Activated CD4-positive, alpha-beta T cell treated with anti-CD3 and anti-CD28 coated beads for 24 hours (primary cell): ENCODE measurements around the gene MCRIP2.

ENCODE experiments used
- DNase-seq, 2 donors: peaks; one replicate each; pipeline ENCODE4 v3.0.0-alpha.2; 2020; ENCODE audit warnings: low read depth in 2 of 2

The MCRIP2 gene

DNA sequence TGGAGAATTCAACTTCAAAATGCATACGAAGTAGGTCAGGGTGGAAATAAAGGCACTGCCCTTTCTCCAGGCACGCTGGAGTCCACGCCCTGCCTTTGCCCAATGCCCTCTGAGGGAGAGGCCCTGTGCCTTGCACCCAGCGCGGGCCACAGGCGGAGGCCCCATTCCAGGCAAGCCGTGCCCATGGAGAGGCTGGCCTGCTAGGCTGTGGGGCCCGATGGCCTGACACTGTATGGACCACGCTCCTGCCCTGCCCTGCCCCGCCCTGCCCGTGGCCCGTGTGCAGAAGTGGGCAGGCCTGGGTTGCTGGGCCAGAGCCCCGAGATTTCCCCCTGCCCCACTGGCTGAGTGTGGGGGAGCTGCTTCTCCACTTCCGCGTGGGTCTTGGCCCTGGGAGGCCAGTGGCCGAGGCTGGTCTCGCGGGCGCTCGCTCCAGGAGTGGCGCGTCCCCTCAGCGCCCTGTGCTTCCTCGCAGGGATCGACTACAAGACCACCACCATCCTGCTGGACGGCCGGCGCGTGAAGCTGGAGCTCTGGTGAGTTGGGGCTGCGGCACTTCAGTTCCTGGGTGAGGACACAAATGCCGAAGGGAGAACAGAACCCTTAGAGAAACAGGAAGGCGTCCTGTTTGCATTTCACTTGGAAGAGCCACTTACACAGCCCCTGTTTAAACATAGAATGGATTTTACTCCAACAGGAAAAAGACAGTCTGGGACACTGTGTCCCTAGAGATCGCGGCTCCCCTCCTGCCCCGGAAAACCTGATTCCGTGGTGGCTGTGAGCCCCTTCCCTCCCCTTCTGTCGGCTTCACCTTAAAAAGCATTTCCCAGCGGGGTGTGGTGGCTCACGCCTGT lies 24.7 kb upstream of the MCRIP2 start:
- no peak for DNase-seq

DNA sequence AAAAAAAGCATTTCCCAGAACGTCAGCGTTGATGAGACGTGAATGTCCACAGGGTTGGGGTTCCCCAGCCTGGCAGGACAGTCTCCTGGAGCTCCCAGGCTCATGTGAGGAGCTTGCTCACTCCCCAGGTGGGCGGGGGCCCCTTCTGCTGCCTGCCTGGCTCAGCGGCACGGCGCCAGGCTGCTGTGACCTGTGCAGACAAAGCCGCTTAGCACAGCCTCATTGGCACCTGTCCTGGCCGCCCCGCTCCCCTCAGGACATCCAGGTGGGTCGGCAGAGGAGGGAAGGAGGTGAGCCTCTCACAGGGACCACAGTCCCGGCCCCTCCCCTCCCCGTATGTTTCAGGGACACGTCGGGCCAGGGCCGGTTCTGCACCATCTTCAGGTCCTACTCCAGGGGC lies 23.8 kb upstream of the MCRIP2 start:
- DNase-seq = no peak

DNA sequence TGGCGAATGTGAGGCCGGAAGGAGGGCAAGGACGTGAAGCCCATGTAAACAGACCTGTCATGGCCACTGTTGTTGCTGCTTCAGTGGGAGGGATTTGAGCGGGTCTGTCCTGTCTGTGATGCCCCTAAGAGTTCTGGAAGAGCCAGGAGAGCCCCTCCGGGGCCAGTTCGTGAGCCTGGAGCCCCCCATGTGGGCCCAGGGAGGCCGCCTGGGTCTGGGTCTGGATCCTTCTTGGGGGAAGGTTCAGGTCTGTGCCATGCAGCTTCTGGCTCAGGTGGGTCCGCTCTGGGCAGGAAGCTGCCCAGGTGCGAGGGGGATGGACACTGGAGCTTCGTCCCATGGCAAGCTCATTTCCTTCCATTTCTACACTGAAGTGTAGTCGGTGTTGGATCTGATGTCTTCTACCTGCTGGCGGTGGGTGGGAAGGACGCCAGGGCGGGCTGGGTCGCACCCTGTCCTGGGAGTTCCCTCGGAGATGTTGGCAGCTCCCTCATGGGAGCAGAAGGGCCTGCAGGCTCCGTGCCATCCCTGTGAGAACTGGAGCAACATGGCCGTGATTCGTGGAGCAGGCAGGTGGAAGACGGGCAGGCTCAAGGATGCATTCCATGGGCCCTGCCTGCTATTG lies 22.0 kb upstream of the MCRIP2 start:
- DNase-seq = no peak

DNA sequence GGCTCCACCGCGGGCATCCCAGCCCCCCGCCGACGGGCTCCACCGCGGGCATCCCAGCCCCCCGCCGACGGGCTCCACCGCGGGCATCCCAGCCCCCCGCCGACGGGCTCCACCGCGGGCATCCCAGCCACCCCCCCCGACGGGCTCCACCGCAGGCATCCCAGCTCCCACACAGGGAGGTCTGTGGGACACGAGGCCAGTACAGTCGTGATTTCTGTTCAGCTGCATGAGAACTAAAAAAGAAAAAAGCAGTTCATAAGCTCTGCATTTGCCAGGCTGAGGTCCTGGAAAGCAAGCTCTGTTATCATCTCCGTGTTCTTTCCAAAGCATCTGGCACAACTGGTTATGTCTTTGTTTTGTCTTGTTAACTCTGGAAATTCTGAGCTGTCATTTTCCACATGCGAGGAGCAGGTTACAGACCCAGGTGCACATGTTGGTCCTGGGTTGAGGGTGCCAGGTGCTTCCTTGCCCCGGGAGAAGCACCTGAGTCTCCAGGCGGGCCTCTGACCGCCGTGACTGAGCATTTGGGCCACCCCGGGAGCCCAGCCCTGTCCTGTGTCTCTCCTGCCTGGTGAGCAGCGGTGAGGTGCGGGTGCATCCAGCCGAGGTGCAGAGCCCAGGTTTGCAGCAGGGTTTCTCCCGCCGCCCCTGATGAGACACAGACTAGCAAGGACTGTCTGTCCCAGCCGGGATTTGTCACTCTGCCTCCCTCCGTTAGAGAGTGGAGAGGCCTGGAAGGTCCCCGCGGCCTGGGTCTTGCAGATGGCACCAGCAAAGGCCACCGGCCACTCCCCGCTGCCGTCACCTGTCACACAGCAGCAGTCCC lies 20.7 kb upstream of the MCRIP2 start:
- DNase-seq = no peak

DNA sequence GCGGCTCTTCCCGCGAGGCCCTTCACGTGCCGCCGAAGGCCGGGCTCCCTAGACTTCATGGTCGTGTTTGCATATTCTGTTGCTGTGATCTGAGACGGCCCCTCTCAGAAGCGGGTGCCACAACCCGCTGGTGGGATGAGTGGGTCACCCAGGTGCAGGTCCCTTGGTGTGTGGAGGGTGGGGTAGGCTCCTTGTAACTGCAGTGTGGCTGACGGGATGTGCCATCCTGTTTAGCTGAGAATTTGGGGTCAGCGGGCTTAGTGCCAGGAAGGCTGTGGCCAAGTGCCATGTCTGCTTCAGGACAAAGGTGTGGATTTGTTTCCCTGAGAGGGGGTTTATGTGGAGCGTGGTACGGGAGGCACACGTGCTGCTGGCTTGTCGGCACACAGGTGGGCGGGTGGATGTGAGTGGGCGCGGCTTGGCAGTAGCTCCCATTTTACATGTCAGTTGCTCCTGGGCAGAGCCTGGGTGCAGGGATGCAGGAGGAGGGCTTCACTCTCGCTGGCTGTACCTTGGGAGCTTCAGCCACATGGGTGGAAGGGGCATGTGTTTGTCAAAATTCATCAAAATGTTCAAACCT lies 20.0 kb upstream of the MCRIP2 start:
- DNase-seq = no peak

DNA sequence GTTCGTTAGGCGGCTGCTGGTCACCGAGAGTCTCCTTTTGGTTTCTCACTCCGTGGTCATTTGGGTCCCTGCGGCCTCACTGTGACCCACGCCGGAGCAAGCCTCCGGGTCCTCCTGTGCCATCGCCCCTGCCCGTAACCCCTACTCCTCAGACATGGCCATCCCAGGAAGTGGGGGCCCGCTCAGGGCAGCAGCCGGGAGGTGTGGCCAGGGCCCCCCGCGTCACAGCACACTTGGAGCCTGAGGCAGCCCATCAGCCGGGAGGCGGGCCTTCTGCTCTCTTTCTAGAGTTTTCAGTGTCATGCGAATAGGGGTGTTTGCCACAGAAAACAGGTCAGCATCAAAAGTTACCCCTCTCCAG lies 18.7 kb upstream of the MCRIP2 start:
- no peak for DNase-seq

DNA sequence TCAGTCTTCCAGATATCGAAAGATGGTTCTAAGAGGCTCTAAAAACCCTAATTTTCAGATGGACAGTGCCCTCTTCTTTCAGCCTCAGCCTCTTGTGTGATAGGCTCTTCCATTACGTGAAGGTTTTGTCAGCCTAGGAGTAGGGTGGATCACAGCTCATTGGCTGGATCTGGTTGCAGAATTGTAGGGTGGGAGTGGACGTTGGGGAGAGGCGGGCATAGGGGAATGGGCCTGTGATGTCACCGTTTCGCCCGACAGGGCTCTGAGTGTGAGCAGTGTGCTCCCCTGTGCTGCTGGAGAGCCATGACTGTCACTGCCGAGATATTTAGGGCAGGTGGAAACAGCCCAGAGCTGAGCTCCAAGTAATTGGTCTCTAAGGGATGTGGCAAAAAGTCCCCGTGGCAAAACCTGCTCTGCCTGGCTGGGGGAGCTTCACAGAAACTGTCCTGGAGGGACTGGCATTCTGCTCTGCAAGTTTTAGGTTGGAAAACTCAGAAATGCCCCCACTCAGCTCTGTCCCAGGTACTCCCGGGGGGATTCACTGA lies 17.0 kb upstream of the MCRIP2 start:
- DNase-seq = no peak

DNA sequence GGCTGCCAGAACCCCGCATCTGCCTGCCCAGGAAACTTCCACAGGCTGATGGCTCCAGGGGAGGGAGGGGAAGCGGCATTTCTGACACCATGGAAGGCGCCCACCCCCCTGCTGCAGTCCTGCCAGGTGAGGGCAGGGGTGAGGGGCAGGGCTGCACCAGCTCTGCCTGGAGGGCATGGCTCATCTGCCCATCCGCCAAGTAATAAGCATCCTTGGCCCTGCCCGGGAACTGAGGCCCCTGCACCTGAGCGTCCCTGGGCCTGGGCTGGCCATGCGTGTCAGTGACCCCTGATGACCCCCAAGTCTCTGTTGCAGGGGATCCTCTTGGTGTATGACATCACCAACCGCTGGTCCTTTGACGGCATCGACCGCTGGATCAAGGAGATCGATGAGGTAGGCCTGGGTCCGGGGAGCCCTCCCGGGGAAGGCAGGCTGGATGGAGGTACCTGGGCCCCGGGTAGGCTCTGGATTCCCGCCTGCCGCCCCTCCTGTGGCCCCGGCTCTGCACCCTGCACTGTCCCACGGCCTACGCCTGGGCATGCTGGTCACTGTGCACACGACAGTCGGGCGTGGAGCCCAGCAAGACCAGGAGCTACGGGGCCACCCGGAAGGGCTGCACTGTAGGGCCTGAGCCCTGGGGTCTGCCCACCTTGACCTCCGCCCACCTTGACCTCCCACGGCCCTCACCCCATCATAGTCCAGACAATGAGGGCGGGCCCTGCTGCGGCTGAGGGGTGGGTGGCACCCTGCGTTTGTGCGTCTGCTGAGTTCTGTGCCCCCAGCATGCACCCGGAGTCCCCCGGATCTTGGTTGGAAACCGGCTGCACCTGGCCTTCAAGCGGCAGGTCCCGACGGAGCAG lies 16.3 kb upstream of the MCRIP2 start:
- DNase-seq = no peak

DNA sequence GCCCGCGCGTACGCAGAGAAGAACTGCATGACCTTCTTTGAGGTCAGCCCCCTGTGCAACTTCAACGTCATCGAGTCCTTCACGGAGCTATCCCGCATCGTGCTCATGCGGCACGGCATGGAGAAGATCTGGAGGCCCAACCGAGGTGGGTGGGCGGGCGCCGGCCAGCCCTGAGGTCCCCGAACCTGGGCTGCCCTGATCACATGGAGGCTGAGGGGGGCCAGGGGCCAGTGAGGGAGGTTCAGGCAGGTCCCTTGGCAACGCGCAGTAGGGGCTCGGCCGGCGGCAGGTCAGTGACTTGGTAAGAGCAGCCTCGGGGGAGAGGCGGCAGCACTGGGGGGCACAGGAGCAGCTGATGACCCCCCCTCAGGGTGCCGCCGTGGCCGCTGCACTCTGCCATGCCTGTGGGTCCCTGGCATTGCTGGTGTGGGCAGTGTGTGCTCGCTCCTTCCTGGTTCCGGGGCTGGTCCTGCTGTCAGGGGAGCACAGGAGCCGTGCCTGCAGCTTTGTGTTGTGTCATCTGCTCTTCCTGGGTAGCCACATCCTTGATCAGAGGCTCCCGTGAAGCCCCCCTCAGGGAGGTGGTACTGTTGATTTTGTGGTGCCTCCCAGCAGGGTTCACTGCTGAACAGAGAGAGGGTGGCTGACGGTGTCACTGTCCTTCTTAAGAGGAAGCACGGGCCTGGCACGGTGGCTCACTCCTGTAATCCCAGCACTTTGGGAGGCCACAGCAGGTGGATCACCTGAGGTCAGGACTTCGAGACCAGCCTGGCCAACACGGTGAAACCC lies 15.5 kb upstream of the MCRIP2 start:
- no peak for DNase-seq

DNA sequence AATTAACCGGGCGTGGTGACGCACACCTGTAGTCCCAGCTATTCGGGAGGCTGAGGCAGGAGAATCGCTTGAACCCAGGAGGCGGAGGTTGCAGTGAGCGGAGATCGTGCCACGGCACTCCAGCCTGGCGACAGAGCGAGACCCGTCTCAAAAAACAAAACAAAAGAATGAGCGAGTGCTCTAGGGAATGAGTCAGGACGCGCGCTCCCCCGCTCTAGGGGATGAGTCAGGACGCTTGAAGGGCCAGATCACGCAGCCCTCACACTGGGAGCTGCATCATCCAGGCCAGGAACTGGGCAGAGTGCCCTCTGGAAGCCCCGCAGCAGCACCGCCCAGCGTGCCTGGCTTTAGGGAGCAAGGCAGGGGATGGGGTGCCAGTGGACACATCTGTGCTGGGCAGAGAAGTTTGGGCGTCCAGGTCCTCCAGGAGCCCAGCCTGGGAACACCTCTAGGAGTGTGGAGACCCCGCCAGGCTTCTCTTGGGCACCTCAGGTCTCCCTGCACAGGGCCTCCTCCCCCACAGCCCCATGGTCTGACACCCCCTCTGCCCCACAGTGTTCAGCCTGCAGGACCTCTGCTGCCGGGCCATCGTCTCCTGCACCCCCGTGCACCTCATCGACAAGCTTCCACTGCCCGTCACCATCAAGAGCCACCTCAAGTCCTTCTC lies 14.7 kb upstream of the MCRIP2 start:
- DNase-seq = no peak

DNA sequence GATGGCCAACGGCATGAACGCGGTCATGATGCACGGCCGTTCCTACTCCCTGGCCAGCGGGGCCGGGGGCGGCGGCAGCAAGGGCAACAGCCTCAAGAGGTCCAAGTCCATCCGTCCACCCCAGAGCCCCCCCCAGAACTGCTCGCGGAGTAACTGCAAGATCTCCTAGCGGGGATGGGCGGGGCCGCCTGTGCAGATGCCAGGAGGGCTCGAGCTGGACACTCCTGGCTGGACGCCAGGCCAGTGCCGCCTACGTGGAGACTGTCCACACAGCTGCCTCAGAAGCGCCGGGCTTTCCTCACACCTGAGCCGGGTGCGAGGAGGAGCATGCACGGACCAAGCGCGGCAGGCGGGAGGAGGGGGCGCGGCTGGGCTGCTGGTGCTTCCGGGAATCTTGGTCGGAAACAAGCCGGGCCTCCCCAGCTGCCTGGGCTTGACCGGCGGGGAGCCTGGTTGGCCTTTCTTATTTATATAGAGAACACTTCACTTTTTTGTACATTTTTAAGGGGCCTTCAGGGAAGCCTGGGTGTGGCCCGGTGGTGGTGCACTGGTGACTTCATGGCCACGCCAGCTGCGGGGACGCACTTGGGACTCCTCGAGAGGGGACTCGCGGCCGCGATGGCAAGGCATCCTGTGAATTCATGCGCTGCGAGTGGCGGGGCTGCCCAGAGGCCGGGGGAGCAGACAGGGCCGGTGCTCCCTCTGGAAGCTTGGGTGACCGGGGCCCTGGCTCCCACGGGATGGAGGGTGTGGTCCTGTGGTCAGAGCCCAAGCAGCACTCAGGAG lies 14.0 kb upstream of the MCRIP2 start:
- DNase-seq = no peak

DNA sequence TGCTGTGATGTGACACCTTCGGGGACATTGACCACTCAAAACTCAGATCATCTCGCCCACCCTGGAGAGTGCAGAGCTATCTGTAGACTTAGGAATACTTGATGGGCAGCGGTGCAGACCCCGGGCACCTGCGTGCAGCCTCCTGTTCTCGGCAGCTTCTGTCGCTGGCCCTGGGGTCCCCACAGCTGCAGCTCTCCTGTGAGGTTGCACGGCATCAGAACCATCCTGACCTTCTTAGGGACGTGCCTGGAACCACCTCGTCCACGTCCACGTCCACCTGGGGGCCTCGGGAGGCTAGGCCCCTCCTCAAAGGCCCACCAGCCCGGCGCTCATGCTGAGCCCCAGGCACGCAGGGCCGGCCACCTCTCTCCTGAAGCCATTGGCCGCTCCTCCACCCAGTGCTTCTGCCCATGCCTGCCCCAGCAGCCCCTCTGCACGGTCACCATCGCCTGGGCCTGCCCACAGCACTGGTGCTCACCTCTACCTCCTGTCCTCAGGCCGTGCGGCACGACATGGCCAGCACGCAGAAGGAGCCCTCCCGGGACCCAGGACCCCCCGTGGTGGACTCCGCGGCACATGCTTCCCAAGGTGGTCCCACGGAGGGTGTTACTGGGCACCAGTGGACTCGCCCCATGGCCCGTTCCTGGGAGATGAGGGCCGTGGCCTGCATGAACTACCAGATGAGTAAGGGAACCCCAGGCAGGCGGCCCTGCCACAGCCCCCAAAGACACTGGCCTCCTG lies 13.1 kb upstream of the MCRIP2 start:
- DNase-seq = no peak

DNA sequence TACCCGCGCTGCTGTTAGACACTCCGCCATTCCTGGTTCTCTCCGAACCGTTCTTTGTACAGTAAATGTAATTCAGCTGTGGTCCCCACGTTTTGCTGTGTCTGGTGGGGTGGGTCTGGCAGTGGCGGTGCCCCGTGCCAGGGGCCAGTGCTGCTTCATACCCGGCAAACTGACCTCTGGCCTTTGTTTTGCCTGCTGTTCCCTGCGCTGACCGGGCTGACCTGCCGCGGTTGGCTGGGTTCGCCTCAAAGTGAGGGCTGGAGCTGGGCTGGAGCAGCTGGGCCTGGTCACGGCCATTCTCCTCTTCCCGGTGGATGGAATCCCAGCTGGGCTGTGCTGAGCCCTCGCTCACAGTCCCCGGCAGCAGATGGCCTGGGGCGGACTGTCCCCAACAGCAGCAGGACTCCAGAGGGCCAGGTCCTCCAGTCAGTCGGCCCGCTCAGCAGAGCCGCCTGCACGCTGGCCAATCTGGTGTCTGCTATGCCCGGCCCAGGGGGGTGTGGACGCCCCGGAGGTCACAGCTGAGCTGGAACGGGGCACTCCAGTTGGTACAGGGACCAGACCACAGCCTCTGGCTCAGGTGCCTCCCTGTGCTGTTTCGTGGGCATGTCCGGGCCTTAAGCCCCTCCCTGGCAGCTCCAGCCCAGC lies 12.3 kb upstream of the MCRIP2 start:
- no peak for DNase-seq

DNA sequence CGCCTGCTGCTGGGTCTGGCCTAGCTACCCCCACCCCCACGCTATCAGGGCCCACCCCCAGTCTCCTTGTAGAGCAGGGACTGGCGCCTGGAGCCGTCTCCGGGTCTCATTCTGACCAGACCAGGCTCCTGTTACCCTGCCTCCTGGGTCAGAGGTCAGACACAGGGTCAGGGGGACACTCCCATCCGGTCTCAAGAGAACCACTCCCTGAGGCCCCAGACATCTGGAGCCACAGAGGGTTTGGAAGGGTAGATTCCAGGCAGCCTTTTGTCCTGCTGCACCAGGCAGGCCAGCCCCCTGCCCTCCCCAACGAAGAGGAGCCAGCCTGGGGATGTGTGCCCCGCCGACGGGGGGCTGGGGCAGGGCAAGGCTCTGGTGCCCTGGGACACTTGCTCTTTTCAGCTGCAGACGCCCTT lies 11.8 kb upstream of the MCRIP2 start:
- DNase-seq = no peak

DNA sequence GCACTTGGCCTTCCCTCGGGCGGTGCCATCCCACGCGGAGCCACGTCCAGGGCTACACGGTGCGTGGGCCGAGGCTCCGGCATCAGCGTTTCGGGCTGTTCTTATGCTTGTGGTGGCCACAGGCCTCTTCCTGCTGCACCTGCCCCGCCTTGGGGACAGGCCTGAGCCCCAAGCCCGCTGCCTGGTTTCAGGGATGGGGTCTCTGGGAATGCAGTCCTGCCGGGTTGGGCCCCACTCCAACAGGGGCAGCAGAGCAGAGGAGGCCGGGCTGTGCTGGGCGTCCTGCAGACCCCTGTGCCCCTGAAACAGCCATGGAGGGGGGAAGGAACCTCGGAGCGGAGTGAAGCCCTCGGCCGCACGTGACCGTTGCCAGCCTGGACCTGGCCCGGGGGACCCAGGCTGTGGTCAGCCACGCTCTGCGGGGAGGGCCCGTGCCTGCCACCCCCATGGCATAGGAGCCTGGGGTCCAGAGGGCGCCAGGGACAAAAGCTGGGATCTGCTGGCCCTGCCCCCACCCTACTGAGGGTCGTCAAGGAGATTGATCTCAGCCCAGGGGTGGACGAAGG lies 11.3 kb upstream of the MCRIP2 start:
- DNase-seq = no peak

DNA sequence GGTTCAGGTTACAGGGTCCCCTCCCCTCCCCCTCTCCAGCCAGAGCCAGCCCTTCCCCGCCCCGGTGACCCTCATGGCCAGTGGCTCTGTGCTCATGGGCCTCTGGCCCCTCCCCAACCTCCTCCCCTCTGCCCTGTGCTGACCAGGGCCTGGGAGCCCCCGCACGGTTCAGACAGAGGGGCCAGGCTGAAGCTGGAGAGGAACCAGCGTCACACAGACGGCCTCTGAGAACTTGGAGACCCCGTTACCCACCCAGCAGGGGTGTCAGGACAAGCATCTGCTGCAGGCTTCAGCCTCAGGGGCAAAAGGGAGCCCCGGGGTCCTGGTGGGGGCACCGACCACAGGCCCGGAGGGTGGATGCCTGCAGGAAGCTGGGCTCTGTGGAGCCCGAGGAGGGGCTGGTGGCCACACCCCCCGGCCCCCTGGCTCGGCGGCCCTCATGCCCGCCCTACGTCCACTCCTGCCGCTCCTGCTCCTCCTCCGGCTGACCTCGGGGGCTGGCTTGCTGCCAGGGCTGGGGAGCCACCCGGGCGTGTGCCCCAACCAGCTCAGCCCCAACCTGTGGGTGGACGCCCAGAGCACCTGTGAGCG lies 10.7 kb upstream of the MCRIP2 start, which contains the start of gene WFIKKN1:
Gene WFIKKN1, plus strand, starts transcription at position 171 of the 591 bp plus-strand sequence. Its CDS starts 269 bp downstream, at position 440.
- no peak for DNase-seq
